Heart right ventricle (tissue), 16 donors: ENCODE results near the gene OR6V1. TPM values are rescaled to one million over a fixed set of nuclear protein-coding genes. Genes with fewer than 3 reads are reported as not detected.

ENCODE experiments used
- ATAC-seq, 8 donors: fragments of 200-7000 bp; cut with Tn5 transposase; one replicate each; pipeline ENCODE4 v1.9.1; 2020; ENCODE audit warnings: mild to moderate bottlenecking in 8 of 8, moderate library complexity in 8 of 8, moderate number of reproducible peaks in 1 of 8
- DNase-seq, 2 donors: peaks; one replicate each; pipeline ENCODE4 v3.0.0-alpha.2; 2020
- H3K27ac ChIP-seq, 10 donors: fragments of 200-600 bp; sonication (generic) in 2 of 10; one replicate each; pipeline versions ENCODE4 v1.5.0 to v1.8.0; 2020 to 2022; ENCODE audit warnings: mild to moderate bottlenecking in 3 of 10
- H3K27me3 ChIP-seq, 7 donors: fragments of 200-600 bp; one replicate each; pipeline ENCODE4 v1.8.0; 2021 to 2022; ENCODE audit warnings: mild to moderate bottlenecking in 2 of 7
- H3K36me3 ChIP-seq, 9 donors: fragments of 200-600 bp; sonication (generic) in 1 of 9; one replicate each; pipeline versions ENCODE4 v1.5.0 to v1.8.0; 2020 to 2022; ENCODE audit warnings: mild to moderate bottlenecking in 2 of 9
- H3K4me1 ChIP-seq, 9 donors: fragments of 200-600 bp; sonication (generic) in 1 of 9; one replicate each; pipeline versions ENCODE4 v1.5.0 to v1.8.0; 2020 to 2022; ENCODE audit warnings: mild to moderate bottlenecking in 4 of 9
- H3K4me3 ChIP-seq, 10 donors: fragments of 200-600 bp; sonication (generic) in 2 of 10; one replicate each; pipeline versions ENCODE4 v1.5.0 to v1.8.0; 2020 to 2022; ENCODE audit warnings: mild to moderate bottlenecking in 7 of 10, moderate library complexity in 2 of 10
- H3K9me3 ChIP-seq, 11 donors: fragments of 200-600 bp in 10 of 11; sonication (generic) in 2 of 11; one replicate each; pipeline versions ENCODE4 v1.5.0 to v1.8.0; 2013 to 2022; ENCODE audit warnings: mild to moderate bottlenecking in 2 of 11, control low read depth in 1 of 11, moderate library complexity in 1 of 11
- WGBS, 2 donors: extraction: QIAGEN DNeasy Blood & Tissue Kit; methylation state at CpG; one replicate each; pipeline ENCODE4 v1.1.7; 2013; ENCODE audit warnings: inconsistent platforms in 1 of 2; 5-methylcytosine and 5-hydroxymethylcytosine counted together
- intact Hi-C, 10 donors: fragments of 100-400 bp; cut with DNase I; formaldehyde crosslinking; loops; one replicate each; pipeline versions ENCODE4 v1.11.1 to v1.14.2; 2022
- polyA plus RNA-seq, 2 donors: library from polyadenylated mRNA; stranded (reverse); fragments of 200-250 nt; gene quantifications; one replicate each; pipeline ENCODE4 v1.2.3, GENCODE V29; 2013
- total RNA-seq, 10 donors: library from RNA; stranded (reverse); fragmentation: NEBNext Ultra II Directional in 3 of 10; extraction: Animal tissue kit (Norgen Biotek cat#: 25700) in 3 of 10; gene quantifications; one replicate each; pipeline versions ENCODE4 v1.2.1 to v1.2.4, GENCODE V29; 2021 to 2023
- TF ChIP-seq, protein P1 (sequence below), 9 donors: fragments of 200-600 bp; sonication (generic) in 2 of 9; IDR thresholded peaks; one replicate each; pipeline versions ENCODE4 v1.5.0 to v1.8.0; 2021 to 2022; ENCODE audit warnings: antibody characterized with exemption in 9 of 9, mild to moderate bottlenecking in 5 of 9, moderate library complexity in 1 of 9
- donor health status: Arrhythmogenic right ventricular cardiomyopathy.
- donor health status: ischemic (EF 13 %, LVEDD 7.1; RV severe dilation, severe dysfunction).
- donor health status: healthy with polysubstance abuse.
- donor health status: DM: no; HTN: yes; CAD: no.
- donor health status: DM: no; HTN: no; CAD: no.
- donor health status: ischemic (EF 25% LVEDD 6.9; RV normal size, moderate dysfunction).
- donor health status: ischemic (EF 25% LVEDD 5.7; RV mildly dilated, moderate dysfunction).
- donor health status: healthy.
- donor health status: DM: yes; HTN: yes; CAD: no.
- donor health status: Ischemic cardiomyopathy.
- donor health status: ischemic (EF 35%, LVEDD 5.7; RV mildly dilated, moderate dysfunction).
- donor health status: nonischemic (EF 11% LVEDD 7.7; RV severe dilation, severe dysfunction).
- donor health status: DM: yes; HTN: yes; CAD: no.
- donor health status: PGD.
- donor health status: ischemic (EF 29% LVEDD 5.4; RV normal size, mild dysfunction).
- donor health status: nonischemic (EF 23%, LVEDD 6.1; RV moderate dilation, normal function).

Gene OR6V1
- total and polyA plus RNA-seq, 12 donors = not detected

DNA sequence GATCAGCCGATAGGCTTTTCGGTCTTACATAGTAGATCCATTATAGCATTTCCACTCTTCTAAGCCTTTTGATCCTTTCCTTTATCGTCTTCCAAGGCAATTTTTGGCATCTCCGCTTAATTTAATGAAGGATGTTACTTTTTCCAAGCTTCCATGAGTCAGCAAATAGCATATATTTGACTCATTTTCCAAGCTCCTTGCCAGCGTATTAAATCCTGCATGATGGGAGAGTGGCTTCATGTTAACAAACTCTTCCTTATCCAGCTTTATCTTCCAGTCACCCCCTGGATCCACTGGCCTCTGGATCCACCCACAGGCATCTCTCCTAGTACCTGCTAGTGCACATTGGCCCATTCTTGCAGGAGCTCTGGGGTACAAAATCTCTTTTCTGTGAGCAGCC lies 38.2 kb upstream of the OR6V1 start:
- 58 to 60% methylated on average over 5 of the region's 5 CpGs for WGBS, 2 donors
- H3K27me3 ChIP-seq = peaks cover 0 to 15% (median 0%) of the 10 kb centered on the region in 7 donors
- H3K4me1 ChIP-seq = peaks cover 0 to 10% (median 4%) of the 10 kb centered on the region in 9 donors
- H3K9me3 ChIP-seq = no peaks in the 10 kb centered on the region
- H3K36me3 ChIP-seq = no peaks in the 10 kb centered on the region
- TF ChIP-seq, protein P1, sequence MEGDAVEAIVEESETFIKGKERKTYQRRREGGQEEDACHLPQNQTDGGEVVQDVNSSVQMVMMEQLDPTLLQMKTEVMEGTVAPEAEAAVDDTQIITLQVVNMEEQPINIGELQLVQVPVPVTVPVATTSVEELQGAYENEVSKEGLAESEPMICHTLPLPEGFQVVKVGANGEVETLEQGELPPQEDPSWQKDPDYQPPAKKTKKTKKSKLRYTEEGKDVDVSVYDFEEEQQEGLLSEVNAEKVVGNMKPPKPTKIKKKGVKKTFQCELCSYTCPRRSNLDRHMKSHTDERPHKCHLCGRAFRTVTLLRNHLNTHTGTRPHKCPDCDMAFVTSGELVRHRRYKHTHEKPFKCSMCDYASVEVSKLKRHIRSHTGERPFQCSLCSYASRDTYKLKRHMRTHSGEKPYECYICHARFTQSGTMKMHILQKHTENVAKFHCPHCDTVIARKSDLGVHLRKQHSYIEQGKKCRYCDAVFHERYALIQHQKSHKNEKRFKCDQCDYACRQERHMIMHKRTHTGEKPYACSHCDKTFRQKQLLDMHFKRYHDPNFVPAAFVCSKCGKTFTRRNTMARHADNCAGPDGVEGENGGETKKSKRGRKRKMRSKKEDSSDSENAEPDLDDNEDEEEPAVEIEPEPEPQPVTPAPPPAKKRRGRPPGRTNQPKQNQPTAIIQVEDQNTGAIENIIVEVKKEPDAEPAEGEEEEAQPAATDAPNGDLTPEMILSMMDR (IDR thresholded peaks at IDR 0.05) = no peak
- no peak overlapping the region for H3K4me3 ChIP-seq
- intact Hi-C loops = no loop called here
- ATAC-seq = peak in 4 of 8 donors; percentile 33 to 44 (median 42)
- H3K27ac ChIP-seq = peak overlapping the region in 3 of 10 donors; percentile 5 to 47 (median 31)
- DNase-seq = no peak

DNA sequence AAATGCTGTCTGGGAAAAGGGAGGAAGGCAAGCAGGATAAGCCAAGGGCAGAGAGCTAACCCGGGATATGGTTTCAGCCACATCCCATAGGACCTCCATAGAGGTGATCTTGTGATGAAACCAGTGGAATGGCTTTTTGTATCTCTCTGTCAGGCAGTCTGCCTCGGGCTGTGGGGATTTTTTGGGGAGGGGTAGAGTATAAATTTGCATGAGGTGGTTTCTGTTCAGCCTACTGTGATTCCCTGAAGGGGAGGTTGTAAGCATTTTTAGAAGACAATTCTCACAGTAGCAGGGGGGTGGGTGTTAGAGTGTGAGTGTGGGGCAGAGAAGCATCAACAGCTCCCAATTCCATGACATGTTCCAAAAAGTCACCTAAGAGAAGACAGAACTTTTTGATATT lies 37.1 kb upstream of the OR6V1 start:
- H3K4me1 ChIP-seq = peaks cover 0 to 10% (median 4%) of the 10 kb centered on the region in 9 donors
- DNase-seq (no peak), ATAC-seq (no peak)
- TF ChIP-seq, protein P1 (IDR thresholded peaks at IDR 0.05) = no peak
- peaks cover 0 to 4% (median 0%) of the 10 kb centered on the region in 11 donors for H3K9me3 ChIP-seq
- intact Hi-C loops = no loop called here
- no peak overlapping the region for H3K27ac ChIP-seq
- H3K4me3 ChIP-seq = no peak overlapping the region
- peaks cover 0 to 11% (median 0%) of the 10 kb centered on the region in 7 donors for H3K27me3 ChIP-seq
- WGBS, 2 donors = 56 to 63% methylated on average over 2 of the region's 2 CpGs
- H3K36me3 ChIP-seq = no peaks in the 10 kb centered on the region

DNA sequence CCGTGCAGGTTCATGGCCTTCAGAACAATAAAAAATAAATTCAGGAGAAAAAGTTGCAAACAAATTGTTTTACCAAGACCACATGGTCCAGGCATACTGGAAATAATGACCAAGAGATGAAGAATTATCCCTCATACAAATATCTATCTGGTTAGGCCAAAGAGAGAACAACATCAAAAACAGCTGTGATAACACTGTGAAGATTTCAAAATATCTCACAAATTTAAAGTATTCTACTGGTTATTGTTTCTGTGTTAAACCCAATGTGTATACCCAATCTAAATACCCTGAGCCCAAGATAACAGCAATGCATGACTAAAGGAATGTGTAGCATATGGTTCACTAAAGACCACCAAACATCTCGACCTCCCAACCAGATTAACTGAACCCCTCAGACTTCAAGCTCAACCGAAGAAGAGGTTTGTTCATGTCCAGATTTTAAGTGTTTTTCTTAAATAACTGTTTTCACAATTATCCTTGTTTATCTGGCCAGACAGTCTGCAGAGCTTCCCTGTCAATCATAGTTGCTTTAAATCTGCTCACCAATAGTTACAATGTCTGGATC lies 36.1 kb upstream of the OR6V1 start:
- H3K9me3 ChIP-seq = peaks cover 0 to 4% (median 0%) of the 10 kb centered on the region in 11 donors
- intact Hi-C loops = loop anchor here in 1 of 10 donors (2.0 kb wide), 1 partner anchor 31 kb away; no protein-coding TSS in a partner anchor
- no peak overlapping the region for H3K27ac ChIP-seq
- H3K36me3 ChIP-seq = no peaks in the 10 kb centered on the region
- TF ChIP-seq, protein P1 (IDR thresholded peaks at IDR 0.05) = no peak
- peaks cover 0 to 6% (median 0%) of the 10 kb centered on the region in 7 donors for H3K27me3 ChIP-seq
- no peak overlapping the region for H3K4me3 ChIP-seq
- peaks cover 0 to 10% (median 4%) of the 10 kb centered on the region in 9 donors for H3K4me1 ChIP-seq
- DNase-seq (no peak), ATAC-seq (no peak)
- 79 to 88% methylated on average over 3 of the region's 3 CpGs for WGBS, 2 donors

DNA sequence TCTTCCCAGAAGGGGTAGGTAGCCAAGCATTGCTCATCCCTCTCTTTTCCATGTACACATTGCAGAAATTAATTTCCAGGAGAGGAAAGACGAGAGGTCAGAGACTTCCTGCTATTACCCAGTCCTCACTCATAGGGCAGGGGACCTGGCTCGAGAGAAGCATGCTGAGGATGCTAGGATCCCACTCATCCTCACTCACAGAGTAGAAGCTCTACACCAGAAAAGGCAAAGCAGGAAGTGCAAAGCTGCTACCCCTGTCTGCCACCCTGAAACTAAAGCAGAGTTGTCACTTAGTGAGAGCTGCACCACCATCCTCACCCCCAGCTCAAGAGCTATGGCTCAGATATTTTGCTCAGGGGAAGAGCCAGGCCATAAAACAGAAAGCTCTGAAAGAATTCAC lies 35.1 kb upstream of the OR6V1 start:
- no peaks in the 10 kb centered on the region for H3K36me3 ChIP-seq
- H3K27ac ChIP-seq = no peak overlapping the region
- ATAC-seq = no peak
- peaks cover 0 to 5% (median 0%) of the 10 kb centered on the region in 7 donors for H3K27me3 ChIP-seq
- no peak overlapping the region for H3K4me3 ChIP-seq
- intact Hi-C loops = loop anchor here in 1 of 10 donors (2.0 kb wide), 1 partner anchor 30 kb away; no protein-coding TSS in a partner anchor
- peaks cover 0 to 10% (median 4%) of the 10 kb centered on the region in 9 donors for H3K4me1 ChIP-seq
- WGBS, 2 donors = 65 to 66% methylated on average over 2 of the region's 2 CpGs
- H3K9me3 ChIP-seq = peaks cover 0 to 4% (median 0%) of the 10 kb centered on the region in 11 donors
- no peak for DNase-seq
- TF ChIP-seq, protein P1 (IDR thresholded peaks at IDR 0.05) = no peak
